Breast epithelium (tissue), 3 donors: ENCODE measurements around the gene KDM4B.

Source experiments
- POLR2A ChIP-seq: fragments of 450-650 bp; IDR thresholded peaks from one replicate; pipeline ENCODE4 v1.6.1; 2016; ENCODE audit warnings: antibody characterized with exemption, mild to moderate bottlenecking, moderate library complexity
- POLR2AphosphoS5 ChIP-seq, 3 donors: sonication (generic); formaldehyde crosslinking; IDR thresholded peaks; one replicate each; pipeline ENCODE4 v1.6.1; 2017; ENCODE audit warnings: antibody characterized with exemption in 3 of 3
- TF ChIP-seq, protein P1 (sequence below), 3 donors: fragments of 450-650 bp; IDR thresholded peaks; one replicate each; pipeline ENCODE4 v1.5.1; 2016 to 2017; ENCODE audit warnings: antibody characterized with exemption in 3 of 3, mild to moderate bottlenecking in 3 of 3, moderate library complexity in 3 of 3

GRCh38 chr19:5178841-5179240 is 209.9 kb downstream of the KDM4B start:
- TF ChIP-seq POLR2AphosphoS5 (IDR thresholded peaks at IDR 0.05) (no peak), POLR2A (no peak)
- TF ChIP-seq, protein P1, sequence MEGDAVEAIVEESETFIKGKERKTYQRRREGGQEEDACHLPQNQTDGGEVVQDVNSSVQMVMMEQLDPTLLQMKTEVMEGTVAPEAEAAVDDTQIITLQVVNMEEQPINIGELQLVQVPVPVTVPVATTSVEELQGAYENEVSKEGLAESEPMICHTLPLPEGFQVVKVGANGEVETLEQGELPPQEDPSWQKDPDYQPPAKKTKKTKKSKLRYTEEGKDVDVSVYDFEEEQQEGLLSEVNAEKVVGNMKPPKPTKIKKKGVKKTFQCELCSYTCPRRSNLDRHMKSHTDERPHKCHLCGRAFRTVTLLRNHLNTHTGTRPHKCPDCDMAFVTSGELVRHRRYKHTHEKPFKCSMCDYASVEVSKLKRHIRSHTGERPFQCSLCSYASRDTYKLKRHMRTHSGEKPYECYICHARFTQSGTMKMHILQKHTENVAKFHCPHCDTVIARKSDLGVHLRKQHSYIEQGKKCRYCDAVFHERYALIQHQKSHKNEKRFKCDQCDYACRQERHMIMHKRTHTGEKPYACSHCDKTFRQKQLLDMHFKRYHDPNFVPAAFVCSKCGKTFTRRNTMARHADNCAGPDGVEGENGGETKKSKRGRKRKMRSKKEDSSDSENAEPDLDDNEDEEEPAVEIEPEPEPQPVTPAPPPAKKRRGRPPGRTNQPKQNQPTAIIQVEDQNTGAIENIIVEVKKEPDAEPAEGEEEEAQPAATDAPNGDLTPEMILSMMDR (IDR thresholded peaks at IDR 0.05): no peak
